Measurements from ENCODE around the gene PTK6. TPM values are rescaled to one million over a fixed set of nuclear protein-coding genes. Genes with fewer than 3 reads are reported as not detected.
A peak's percentile ranks its signal among the peaks of the same experiment; 100 is the strongest.

The PTK6 gene
- total and polyA plus RNA-seq, 2 of the 13 experiments (the other 11 are each of a cell fraction or from before 2014, with no cell fraction given), result 0.08 TPM; not detected in 1

DNA sequence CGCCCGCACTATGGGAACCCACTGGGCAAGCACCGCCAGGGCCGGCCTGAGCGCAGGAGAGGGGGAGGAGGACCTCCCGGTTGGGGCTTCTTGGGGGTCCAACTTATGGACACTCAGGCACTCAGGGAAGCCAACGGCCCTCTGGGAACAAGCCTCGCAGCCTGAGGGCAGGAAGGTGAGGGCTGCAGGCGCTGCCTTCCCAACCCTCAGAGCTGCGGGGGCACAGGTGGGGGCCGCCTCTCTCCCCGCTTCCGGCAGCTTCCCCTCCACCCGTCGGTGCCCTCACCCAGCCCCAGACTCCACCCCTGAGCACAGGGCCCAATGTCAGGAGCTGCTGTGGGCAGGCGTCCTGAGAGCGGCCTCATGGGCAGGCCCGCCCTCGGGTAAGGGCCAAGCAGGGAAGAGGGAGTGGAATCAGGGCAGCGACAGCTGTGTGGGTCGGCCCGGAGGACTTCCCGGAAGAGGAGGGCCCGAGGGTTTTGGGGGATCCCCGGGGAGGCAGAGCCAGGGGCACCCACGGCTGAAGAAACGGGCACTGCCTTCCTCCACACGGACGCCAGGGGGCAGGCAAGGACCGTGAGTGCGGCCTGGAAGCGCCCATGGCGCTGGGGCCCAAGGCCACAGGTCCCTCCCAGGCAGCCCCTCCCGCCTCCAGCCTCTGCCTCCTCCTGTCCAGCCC is 488 bp upstream of the PTK6 start (continued):
- TF ChIP-seq, protein P1, sequence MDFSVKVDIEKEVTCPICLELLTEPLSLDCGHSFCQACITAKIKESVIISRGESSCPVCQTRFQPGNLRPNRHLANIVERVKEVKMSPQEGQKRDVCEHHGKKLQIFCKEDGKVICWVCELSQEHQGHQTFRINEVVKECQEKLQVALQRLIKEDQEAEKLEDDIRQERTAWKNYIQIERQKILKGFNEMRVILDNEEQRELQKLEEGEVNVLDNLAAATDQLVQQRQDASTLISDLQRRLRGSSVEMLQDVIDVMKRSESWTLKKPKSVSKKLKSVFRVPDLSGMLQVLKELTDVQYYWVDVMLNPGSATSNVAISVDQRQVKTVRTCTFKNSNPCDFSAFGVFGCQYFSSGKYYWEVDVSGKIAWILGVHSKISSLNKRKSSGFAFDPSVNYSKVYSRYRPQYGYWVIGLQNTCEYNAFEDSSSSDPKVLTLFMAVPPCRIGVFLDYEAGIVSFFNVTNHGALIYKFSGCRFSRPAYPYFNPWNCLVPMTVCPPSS (IDR thresholded peaks at IDR 0.05), result no peak
- TF ChIP-seq SP2 (CRISPR knock-in tag; IDR thresholded peaks at IDR 0.05) (no peak), AGO1 (IDR thresholded peaks at IDR 0.05; ENCODE audit: low read depth, low read length, poor library complexity, severe bottlenecking) (peak; percentile 83), CHCHD3 (CRISPR knock-in tag; IDR thresholded peaks at IDR 0.05) (peak; percentile 89; the same call in 1 of the 2 replicates), TARDBP (CRISPR knock-in tag; IDR thresholded peaks at IDR 0.05) (peak; percentile 86), TCF7L2 (IDR thresholded peaks at IDR 0.05; ENCODE audit: low read depth, low read length) (no peak), CCDC6 (CRISPR knock-in tag; IDR thresholded peaks at IDR 0.05) (peak; percentile 86; the same call in 1 of the 2 replicates), ZSCAN29 (CRISPR knock-in tag; conservative IDR thresholded peaks at IDR 0.05) (0 out of 2 replicates have a peak, but pooled peaks have one; percentile 50), NCOR1 (IDR thresholded peaks at IDR 0.05; ENCODE audit: borderline replicate concordance, low read length) (peak; percentile 38; the same call in 1 of the 2 replicates), STAT5B (CRISPR knock-in tag; IDR thresholded peaks at IDR 0.05) (no peak), ZNF34 (CRISPR knock-in tag; IDR thresholded peaks at IDR 0.05; ENCODE audit: borderline replicate concordance) (peak; percentile 95), ZNF570 (CRISPR knock-in tag; IDR thresholded peaks at IDR 0.05; ENCODE audit: borderline replicate concordance) (no peak), ZNF256 (CRISPR knock-in tag; conservative IDR thresholded peaks at IDR 0.05) (no peak), SAP130 (CRISPR knock-in tag; IDR thresholded peaks at IDR 0.05; ENCODE audit: low read depth) (peak; percentile 86), SRSF1 (optimal IDR thresholded peaks at IDR 0.05; ENCODE audit: low read depth, low read length) (peak; percentile 88)
- TF ChIP-seq, protein P2, sequence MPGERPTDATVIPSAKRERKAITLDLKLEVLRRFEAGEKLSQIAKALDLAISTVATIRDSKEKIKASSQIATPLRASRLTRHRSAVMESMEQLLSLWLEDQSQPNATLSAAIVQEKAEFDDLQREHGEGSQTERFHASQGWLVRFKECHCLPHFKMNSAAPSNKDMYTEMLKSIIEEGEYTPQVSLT (CRISPR knock-in tag; IDR thresholded peaks at IDR 0.05; ENCODE audit: borderline replicate concordance, low read depth), result no peak
- TF ChIP-seq, protein P3, sequence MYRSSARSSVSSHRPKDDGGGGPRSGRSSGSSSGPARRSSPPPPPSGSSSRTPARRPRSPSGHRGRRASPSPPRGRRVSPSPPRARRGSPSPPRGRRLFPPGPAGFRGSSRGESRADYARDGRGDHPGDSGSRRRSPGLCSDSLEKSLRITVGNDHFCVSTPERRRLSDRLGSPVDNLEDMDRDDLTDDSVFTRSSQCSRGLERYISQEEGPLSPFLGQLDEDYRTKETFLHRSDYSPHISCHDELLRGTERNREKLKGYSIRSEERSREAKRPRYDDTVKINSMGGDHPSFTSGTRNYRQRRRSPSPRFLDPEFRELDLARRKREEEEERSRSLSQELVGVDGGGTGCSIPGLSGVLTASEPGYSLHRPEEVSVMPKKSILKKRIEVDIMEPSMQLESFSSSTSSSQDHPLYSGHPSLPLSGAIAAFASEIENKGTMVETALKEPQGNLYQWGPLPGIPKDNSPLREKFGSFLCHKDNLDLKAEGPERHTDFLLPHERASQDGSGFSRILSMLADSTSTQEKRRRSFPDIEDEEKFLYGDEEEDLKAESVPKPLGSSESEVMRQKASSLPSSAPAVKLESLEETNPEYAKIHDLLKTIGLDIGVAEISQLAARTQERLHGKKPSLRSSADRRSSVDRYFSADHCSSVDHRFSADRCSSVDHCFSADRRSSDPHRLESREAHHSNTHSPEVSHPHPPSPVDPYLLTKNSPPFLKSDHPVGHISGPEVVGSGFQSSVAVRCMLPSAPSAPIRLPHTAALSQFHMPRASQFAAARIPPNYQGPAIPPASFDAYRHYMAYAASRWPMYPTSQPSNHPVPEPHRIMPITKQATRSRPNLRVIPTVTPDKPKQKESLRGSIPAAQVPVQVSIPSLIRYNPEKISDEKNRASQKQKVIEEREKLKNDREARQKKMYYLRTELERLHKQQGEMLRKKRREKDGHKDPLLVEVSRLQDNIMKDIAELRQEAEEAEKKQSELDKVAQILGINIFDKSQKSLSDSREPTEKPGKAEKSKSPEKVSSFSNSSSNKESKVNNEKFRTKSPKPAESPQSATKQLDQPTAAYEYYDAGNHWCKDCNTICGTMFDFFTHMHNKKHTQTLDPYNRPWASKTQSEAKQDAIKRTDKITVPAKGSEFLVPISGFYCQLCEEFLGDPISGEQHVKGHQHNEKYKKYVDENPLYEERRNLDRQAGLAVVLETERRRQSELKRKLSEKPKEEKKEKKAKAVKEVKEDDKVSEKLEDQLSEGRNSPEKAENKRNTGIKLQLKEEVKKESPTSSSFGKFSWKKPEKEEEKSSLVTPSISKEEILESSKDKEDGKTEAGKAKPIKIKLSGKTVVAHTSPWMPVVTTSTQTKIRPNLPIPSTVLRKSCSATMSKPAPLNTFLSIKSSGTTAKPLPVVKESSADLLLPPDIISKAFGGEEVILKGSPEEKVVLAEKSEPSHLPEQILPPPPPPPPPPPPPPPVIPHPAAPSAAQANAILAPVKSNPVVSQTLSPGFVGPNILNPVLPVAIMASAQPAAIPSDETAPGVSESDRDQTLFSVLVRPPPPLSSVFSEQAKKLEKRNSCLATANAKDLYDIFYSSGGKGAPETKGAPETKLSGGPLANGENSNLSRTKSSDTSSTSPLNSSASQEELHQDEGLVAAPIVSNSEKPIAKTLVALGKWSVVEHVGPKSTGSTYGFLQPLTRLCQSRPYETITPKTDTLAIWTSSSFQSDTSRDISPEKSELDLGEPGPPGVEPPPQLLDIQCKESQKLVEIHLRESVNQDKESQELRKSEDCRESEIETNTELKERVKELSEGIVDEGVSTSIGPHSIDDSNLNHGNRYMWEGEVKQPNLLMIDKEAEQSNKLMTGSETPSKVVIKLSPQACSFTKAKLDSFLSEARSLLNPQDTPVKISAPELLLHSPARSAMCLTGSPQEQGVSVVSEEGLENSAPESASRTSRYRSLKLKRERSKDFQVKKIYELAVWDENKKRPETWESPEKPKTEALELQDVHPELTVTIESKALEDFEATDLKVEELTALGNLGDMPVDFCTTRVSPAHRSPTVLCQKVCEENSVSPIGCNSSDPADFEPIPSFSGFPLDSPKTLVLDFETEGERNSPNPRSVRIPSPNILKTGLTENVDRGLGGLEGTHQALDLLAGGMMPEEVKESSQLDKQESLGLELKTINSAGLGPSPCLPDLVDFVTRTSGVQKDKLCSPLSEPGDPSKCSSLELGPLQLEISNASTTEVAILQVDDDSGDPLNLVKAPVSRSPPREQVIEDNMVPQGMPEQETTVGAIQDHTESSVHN (CRISPR knock-in tag; IDR thresholded peaks at IDR 0.05), result no peak; the same call in 1 of the 2 replicates
- TF ChIP-seq, protein P4, sequence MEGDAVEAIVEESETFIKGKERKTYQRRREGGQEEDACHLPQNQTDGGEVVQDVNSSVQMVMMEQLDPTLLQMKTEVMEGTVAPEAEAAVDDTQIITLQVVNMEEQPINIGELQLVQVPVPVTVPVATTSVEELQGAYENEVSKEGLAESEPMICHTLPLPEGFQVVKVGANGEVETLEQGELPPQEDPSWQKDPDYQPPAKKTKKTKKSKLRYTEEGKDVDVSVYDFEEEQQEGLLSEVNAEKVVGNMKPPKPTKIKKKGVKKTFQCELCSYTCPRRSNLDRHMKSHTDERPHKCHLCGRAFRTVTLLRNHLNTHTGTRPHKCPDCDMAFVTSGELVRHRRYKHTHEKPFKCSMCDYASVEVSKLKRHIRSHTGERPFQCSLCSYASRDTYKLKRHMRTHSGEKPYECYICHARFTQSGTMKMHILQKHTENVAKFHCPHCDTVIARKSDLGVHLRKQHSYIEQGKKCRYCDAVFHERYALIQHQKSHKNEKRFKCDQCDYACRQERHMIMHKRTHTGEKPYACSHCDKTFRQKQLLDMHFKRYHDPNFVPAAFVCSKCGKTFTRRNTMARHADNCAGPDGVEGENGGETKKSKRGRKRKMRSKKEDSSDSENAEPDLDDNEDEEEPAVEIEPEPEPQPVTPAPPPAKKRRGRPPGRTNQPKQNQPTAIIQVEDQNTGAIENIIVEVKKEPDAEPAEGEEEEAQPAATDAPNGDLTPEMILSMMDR (CRISPR knock-in tag; IDR thresholded peaks at IDR 0.05), result peak; percentile 99

All from HepG2 (cell line).